IMR-90 (cell line): ENCODE measurements around the gene PPM1H. TPM values are rescaled to one million over a fixed set of nuclear protein-coding genes. Genes with fewer than 3 reads are reported as not detected.

Experiments used
- ATAC-seq: fragments of 200-7000 bp; cut with Tn5 transposase; 2 replicates; pipeline ENCODE4 v1.9.1; 2020; ENCODE audit warnings: low read depth, mild to moderate bottlenecking, moderate library complexity
- BruUV-seq: library from RNA; stranded (reverse); fragments of 400-500 nt; replicated peaks from 2 replicates; lab custom pipeline; 2021; lab: Mats Ljungman, UMichigan
- CTCF ChIA-PET: fragments of 300-600 bp; formaldehyde crosslinking; extraction: SDS; loops from one replicate; lab custom pipeline; 2021; ENCODE audit warnings: antibody characterized with exemption; lab: Yijun Ruan, JAX
- POLR2A ChIA-PET: fragments of 300-600 bp; sonication (Branson Sonifier 250); formaldehyde crosslinking; loops from one replicate; lab custom pipeline; 2022; ENCODE audit warnings: antibody characterized with exemption; ENCODE audit not compliant: unreplicated experiment; lab: Charles Lee
- DNase-seq: peaks from one replicate; pipeline ENCODE4 v3.0.0; 2013
- H2AFZ ChIP-seq: replicated peaks from 2 replicates; pipeline ENCODE3; 2013; ENCODE audit warnings: low read length, mild to moderate bottlenecking; ENCODE audit not compliant: poor library complexity
- H2AK5ac ChIP-seq: 2 replicates; pipeline ENCODE4 v1.6.1; 2013; ENCODE audit warnings: low read depth, low read length, inconsistent platforms
- H2AK9ac ChIP-seq: replicated peaks from 2 replicates; pipeline ENCODE3; 2013; ENCODE audit warnings: mild to moderate bottlenecking, low read depth, low read length, moderate library complexity; ENCODE audit not compliant: poor library complexity
- H2BK120ac ChIP-seq: 2 replicates; pipeline ENCODE4 v1.6.1; 2013; ENCODE audit warnings: low read depth, low read length, inconsistent platforms
- H2BK15ac ChIP-seq: 3 replicates; pipeline ENCODE4 v1.6.1; 2013; ENCODE audit warnings: low read depth, low read length, inconsistent platforms
- H2BK20ac ChIP-seq: 2 replicates; pipeline ENCODE4 v1.6.1; 2013; ENCODE audit warnings: low read depth, mild to moderate bottlenecking, inconsistent platforms, low read length, moderate library complexity
- H2BK5ac ChIP-seq: 2 replicates; pipeline ENCODE4 v1.6.1; 2013; ENCODE audit warnings: mild to moderate bottlenecking, low read depth, low read length, inconsistent platforms; ENCODE audit not compliant: poor library complexity, severe bottlenecking
- H3K14ac ChIP-seq: replicated peaks from 2 replicates; pipeline ENCODE4 v1.6.1; 2013; ENCODE audit warnings: low read depth, low read length, inconsistent platforms
- H3K18ac ChIP-seq: 2 replicates; pipeline ENCODE4 v1.6.1; 2013; ENCODE audit warnings: low read depth, low read length, control low read depth
- H3K23ac ChIP-seq: 2 replicates; pipeline ENCODE4 v1.6.1; 2013; ENCODE audit warnings: low read depth, low read length, inconsistent platforms
- H3K27ac ChIP-seq: 2 replicates; pipeline ENCODE4 v1.5.1; 2013; ENCODE audit warnings: mild to moderate bottlenecking, control low read depth, low read length; ENCODE audit not compliant: insufficient read depth
- H3K27me3 ChIP-seq: 2 replicates; pipeline ENCODE4 v1.6.1; 2013; ENCODE audit warnings: low read length; ENCODE audit not compliant: control insufficient read depth, insufficient read depth
- H3K36me3 ChIP-seq: 2 replicates; pipeline ENCODE4 v1.6.1; 2013; ENCODE audit warnings: low read length, mixed read lengths; ENCODE audit not compliant: control insufficient read depth, insufficient read depth
- H3K4ac ChIP-seq: 2 replicates; pipeline ENCODE4 v1.6.1; 2013; ENCODE audit warnings: low read depth, low read length, inconsistent platforms
- H3K4me1 ChIP-seq: 2 replicates; pipeline ENCODE4 v1.6.1; 2013; ENCODE audit warnings: low read length, mixed read lengths; ENCODE audit not compliant: control insufficient read depth, insufficient read depth
- H3K4me2 ChIP-seq: 2 replicates; pipeline ENCODE4 v1.6.1; 2013; ENCODE audit warnings: low read depth, mild to moderate bottlenecking, control low read depth, low read length, moderate library complexity
- H3K4me3 ChIP-seq: 2 replicates; pipeline ENCODE4 v1.5.1; 2013; ENCODE audit warnings: low read depth, mild to moderate bottlenecking, control low read depth, low read length, moderate library complexity; ENCODE audit not compliant: insufficient read depth
- H3K56ac ChIP-seq: 2 replicates; pipeline ENCODE4 v1.6.1; 2013; ENCODE audit warnings: low read length, inconsistent platforms; ENCODE audit not compliant: insufficient read depth; ENCODE audit errors: extremely low read depth
- H3K79me1 ChIP-seq, 2 experiments: 2 replicates each; pipeline ENCODE4 v1.6.1; 2013; ENCODE audit warnings: low read length in 2 of 2, inconsistent platforms in 1 of 2, low read depth in 1 of 2
- H3K9ac ChIP-seq: 2 replicates; pipeline ENCODE4 v1.6.1; 2013; ENCODE audit warnings: low read depth, low read length, control low read depth
- H3K9me1 ChIP-seq: 2 replicates; pipeline ENCODE4 v1.6.1; 2013; ENCODE audit warnings: low read length, inconsistent platforms; ENCODE audit not compliant: insufficient read depth
- H3K9me3 ChIP-seq: 2 replicates; pipeline ENCODE4 v1.6.1; 2013; ENCODE audit warnings: low read length; ENCODE audit not compliant: control insufficient read depth, insufficient read depth
- H4K20me1 ChIP-seq: 2 replicates; pipeline ENCODE4 v1.6.1; 2013; ENCODE audit warnings: low read length, inconsistent platforms; ENCODE audit not compliant: insufficient read depth
- H4K5ac ChIP-seq: 2 replicates; pipeline ENCODE4 v1.6.1; 2013; ENCODE audit warnings: mild to moderate bottlenecking, low read depth, low read length, control low read depth
- H4K8ac ChIP-seq, 2 experiments: 2 replicates each; pipeline ENCODE4 v1.6.1; 2013; ENCODE audit warnings: low read depth in 2 of 2, low read length in 2 of 2, control low read depth in 1 of 2, inconsistent platforms in 1 of 2
- H4K91ac ChIP-seq: 2 replicates; pipeline ENCODE4 v1.6.1; 2013; ENCODE audit warnings: low read depth, low read length, inconsistent platforms; ENCODE audit not compliant: insufficient read depth
- BHLHE40 ChIP-seq: fragments of 150-350 bp; IDR thresholded peaks from 2 replicates; pipeline ENCODE4 v1.6.1; 2016; ENCODE audit warnings: mild to moderate bottlenecking, low read depth, low read length
- FOS ChIP-seq: fragments of 150-350 bp; IDR thresholded peaks from 2 replicates; pipeline ENCODE4 v1.6.1; 2016; ENCODE audit warnings: low read depth, low read length
- RAD21 ChIP-seq: IDR thresholded peaks from 2 replicates; pipeline ENCODE4 v1.6.1; 2012; ENCODE audit warnings: low read length, improper control_type of control experiment
- WGBS, 2 experiments: methylation state at CpG; one replicate each; pipeline versions ENCODE4 v1.1.5 to v1.1.7; 2013; ENCODE audit warnings: missing lambda C conversion rate in 2 of 2; ENCODE audit not compliant: insufficient read length in 1 of 2; ENCODE audit errors: extremely low coverage in 2 of 2; 5-methylcytosine and 5-hydroxymethylcytosine counted together
- dilution Hi-C: fragments of 300-500 bp; cut with HindIII; formaldehyde crosslinking; loops from one replicate; pipeline ENCODE4 v1.14.3; 2018; ENCODE audit warnings: low sequenced_read_pairs; ENCODE audit not compliant: unreplicated experiment
- in situ Hi-C: fragments of 300-500 bp; cut with MboI; formaldehyde crosslinking; loops from 3 replicates; pipeline ENCODE4 v1.14.3; 2019; ENCODE audit warnings: low sequenced_read_pairs, inconsistent platforms, mixed read lengths
- intact Hi-C: fragments of 100-400 bp; cut with micrococcal nuclease; formaldehyde crosslinking; loops from 2 replicates; pipeline ENCODE4 v1.10.0; 2022
- polyA plus RNA-seq, 3 experiments: library from polyadenylated mRNA; depleted of rRNA; stranded (reverse); fragments of >200 nt; gene quantifications; 2 replicates each; pipeline ENCODE4 v1.2.3, GENCODE V29; 2012; ENCODE audit warnings: low replicate concordance in 1 of 3
- total RNA-seq: library from RNA; depleted of rRNA; stranded (reverse); fragments of >200 nt; gene quantifications from 2 replicates; pipeline ENCODE4 v1.2.3, GENCODE V29; 2012
- TF ChIP-seq, protein P1 (sequence below): fragments of 150-350 bp; IDR thresholded peaks from 2 replicates; pipeline ENCODE4 v1.6.1; 2016; ENCODE audit warnings: low read depth, mild to moderate bottlenecking, low read length, moderate library complexity, borderline replicate concordance

Gene PPM1H
- total and polyA plus RNA-seq, 2 of the 4 experiments (the other 2 are of a cell fraction): 0.14 to 0.18 TPM

DNA sequence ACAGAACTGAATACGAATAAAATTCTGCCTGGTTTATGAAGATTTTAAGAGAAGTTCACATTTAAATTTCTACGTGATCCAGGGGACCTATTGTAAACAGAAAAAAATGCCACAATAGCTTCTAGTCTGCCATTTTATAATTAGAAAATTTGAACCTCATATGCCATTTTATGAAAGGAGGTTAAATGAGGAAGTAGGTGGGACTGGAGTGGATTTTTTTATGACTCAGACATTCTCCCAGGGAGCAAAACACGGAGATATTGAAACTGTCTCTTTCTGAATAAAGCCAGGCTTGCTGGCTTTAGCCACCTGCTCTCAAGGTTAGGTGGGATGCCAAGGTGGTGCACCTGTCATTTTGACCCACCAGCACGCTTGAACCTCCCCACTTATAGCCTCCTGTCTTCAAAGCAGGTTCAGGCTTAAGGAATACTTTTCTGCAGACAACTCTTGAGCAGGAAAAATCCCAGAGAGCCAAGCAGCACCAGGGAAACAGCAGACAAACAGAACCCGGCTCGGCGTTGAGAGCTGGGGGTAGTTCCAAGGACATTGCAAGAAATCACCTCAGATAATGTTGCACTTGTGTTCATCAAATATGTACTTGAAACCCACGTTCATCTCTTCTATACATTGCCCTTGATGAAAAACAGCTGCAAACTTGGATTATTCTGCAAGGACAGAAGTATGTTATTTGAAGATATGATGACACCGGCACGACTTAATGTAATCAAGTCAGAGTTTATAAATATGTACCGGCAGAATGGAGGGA lies 203.7 kb downstream of the PPM1H start:
- DNase-seq: peak; percentile 56
- peak overlapping the region; percentile 80 for H2BK5ac ChIP-seq
- peak overlapping the region; percentile 80 for H2BK20ac ChIP-seq
- peak overlapping the region; percentile 40; the same call in 1 of the 2 replicates for H4K5ac ChIP-seq
- peak overlapping the region in 1 of 2 experiments; percentile 7; a peak in 1 of 4 replicates for H4K8ac ChIP-seq
- no peaks in the 10 kb centered on the region for H4K20me1 ChIP-seq
- H3K14ac ChIP-seq: peak overlapping the region; percentile 43; the same call in 1 of the 2 replicates
- peak overlapping the region; percentile 23 for H2BK120ac ChIP-seq
- BruUV-seq: no TSS peak
- peak; percentile 47 for ATAC-seq
- peak overlapping the region; percentile 37; the same call in 1 of the 2 replicates for H3K4me3 ChIP-seq
- TF ChIP-seq FOS (peak; percentile 17; the same call in 1 of the 2 replicates), BHLHE40 (no peak), RAD21 (no peak)
- TF ChIP-seq, protein P1, sequence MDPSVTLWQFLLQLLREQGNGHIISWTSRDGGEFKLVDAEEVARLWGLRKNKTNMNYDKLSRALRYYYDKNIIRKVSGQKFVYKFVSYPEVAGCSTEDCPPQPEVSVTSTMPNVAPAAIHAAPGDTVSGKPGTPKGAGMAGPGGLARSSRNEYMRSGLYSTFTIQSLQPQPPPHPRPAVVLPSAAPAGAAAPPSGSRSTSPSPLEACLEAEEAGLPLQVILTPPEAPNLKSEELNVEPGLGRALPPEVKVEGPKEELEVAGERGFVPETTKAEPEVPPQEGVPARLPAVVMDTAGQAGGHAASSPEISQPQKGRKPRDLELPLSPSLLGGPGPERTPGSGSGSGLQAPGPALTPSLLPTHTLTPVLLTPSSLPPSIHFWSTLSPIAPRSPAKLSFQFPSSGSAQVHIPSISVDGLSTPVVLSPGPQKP: no peak
- ChIA-PET CTCF (interaction anchor here (0.6 kb wide), 1 partner anchor 90 kb away, joined by 6 read pairs; no protein-coding TSS in a partner anchor), POLR2A (no interaction called here)
- H2BK15ac ChIP-seq: peak overlapping the region; percentile 22; the same call in 1 of the 3 replicates
- in situ Hi-C loops (no loop called here), dilution Hi-C loops (no loop called here), intact Hi-C loops (no loop called here)
- WGBS, 2 experiments: 20% methylated on average over 3 of the region's 11 CpGs; no CpG with 5 or more reads in 1 of the 2 experiments
- peak overlapping the region; percentile 81 for H2AFZ ChIP-seq
- no peaks in the 10 kb centered on the region for H3K27me3 ChIP-seq
- no peak overlapping the region for H2AK9ac ChIP-seq
- peak overlapping the region; percentile 42 for H3K27ac ChIP-seq
- peak overlapping the region; percentile 74 for H3K4ac ChIP-seq
- no peaks in the 10 kb centered on the region for H3K9me3 ChIP-seq
- H3K9ac ChIP-seq: peak overlapping the region; percentile 38; the same call in 1 of the 2 replicates
- peak overlapping the region; percentile 77; the same call in 1 of the 2 replicates for H3K18ac ChIP-seq
- H2AK5ac ChIP-seq: peak overlapping the region; percentile 57; the same call in 1 of the 2 replicates
- no peaks in the 10 kb centered on the region for H3K79me1 ChIP-seq
- H3K56ac ChIP-seq: no peak overlapping the region
- peak overlapping the region; percentile 7; the same call in 1 of the 2 replicates for H4K91ac ChIP-seq
- H3K9me1 ChIP-seq: peaks cover 7% of the 10 kb centered on the region; the same call in 1 of the 2 replicates
- no peaks in the 10 kb centered on the region for H3K36me3 ChIP-seq
- H3K23ac ChIP-seq: peak overlapping the region; percentile 83
- H3K4me2 ChIP-seq: peak overlapping the region; percentile 99
- H3K4me1 ChIP-seq: peaks cover 16% of the 10 kb centered on the region
